Testis (tissue), 3 donors: ENCODE measurements around the gene VAV2. TPM values are rescaled to one million over a fixed set of nuclear protein-coding genes. Genes with fewer than 3 reads are reported as not detected.
"Not testable (repeated sequence)": the region's sequence is repeated elsewhere in the genome, so short reads cannot be mapped to it uniquely, and the experiment has no call there.

Source experiments
- DNase-seq: peaks from one replicate; pipeline ENCODE4 v3.0.0-alpha.2; 2019
- H3K27ac ChIP-seq, 2 donors: fragments of 200-600 bp; sonication (generic); one replicate each; pipeline ENCODE4 v1.5.1; 2019
- H3K27me3 ChIP-seq: fragments of 200-600 bp; sonication (generic); one replicate; pipeline ENCODE4 v1.5.1; 2019
- H3K36me3 ChIP-seq: fragments of 200-600 bp; sonication (generic); one replicate; pipeline ENCODE4 v1.5.1; 2017; ENCODE audit warnings: low read depth; ENCODE audit errors: missing control alignments
- H3K4me1 ChIP-seq: fragments of 200-600 bp; sonication (generic); one replicate; pipeline ENCODE4 v1.5.1; 2019
- H3K4me3 ChIP-seq, 2 donors: fragments of 200-600 bp; sonication (generic); one replicate each; pipeline ENCODE4 v1.5.1; 2017 to 2019
- H3K9me3 ChIP-seq: fragments of 200-600 bp; sonication (generic); one replicate; pipeline ENCODE4 v1.5.1; 2017
- CTCF ChIP-seq, 3 experiments: fragments of 450-650 bp in 2 of 3; fragments of 200-600 bp in 1 of 3; sonication (generic) in 1 of 3; IDR thresholded peaks; one replicate each; pipeline ENCODE4 v1.5.1; 2016 to 2019; ENCODE audit warnings: antibody characterized with exemption in 3 of 3, mild to moderate bottlenecking in 2 of 3, moderate library complexity in 1 of 3
- POLR2A ChIP-seq: fragments of 450-650 bp; IDR thresholded peaks from one replicate; pipeline ENCODE4 v1.6.1; 2017; ENCODE audit warnings: antibody characterized with exemption, mild to moderate bottlenecking, moderate library complexity
- whole genome bisulfite sequencing, 2 donors: methylation state at CpG; one replicate each; pipeline ENCODE4 v1.1.5; 2018; 5-methylcytosine and 5-hydroxymethylcytosine counted together
- intact Hi-C: fragments of 100-400 bp; cut with DNase I; formaldehyde crosslinking; loops from one replicate; pipeline ENCODE4 v1.15.1; 2023; ENCODE audit warnings: low total_unique reads
- polyA plus RNA-seq: library from polyadenylated mRNA; stranded (reverse); fragments of 350-450 nt; fragmentation: Illumina TruSeq; extraction: RNeasy Lipid Tissue Mini Kit (QIAGEN cat#74804); gene quantifications from one replicate; pipeline ENCODE4 v1.2.3, GENCODE V29; 2014; ENCODE audit warnings: low read depth, low replicate concordance; ENCODE audit not compliant: insufficient read depth
- total RNA-seq, 2 donors: library from RNA; depleted of rRNA; stranded (reverse); fragments of >200 nt; gene quantifications; one replicate each; pipeline ENCODE4 v1.2.3, GENCODE V29; 2016

VAV2 gene
- total and polyA plus RNA-seq, 3 donors from 2014 or later, result 11.0 to 14.1 (median 12.2) TPM

- TF ChIP-seq CTCF (IDR thresholded peaks at IDR 0.05) (no peak), POLR2A (no peak)
- Histone ChIP-seq H3K27ac (no peak overlapping the region), H3K36me3 (no peaks in the 10 kb centered on the region), H3K27me3 (no peaks in the 10 kb centered on the region), H3K9me3 (no peaks in the 10 kb centered on the region), H3K4me1 (no peaks in the 10 kb centered on the region), H3K4me3 (no peak overlapping the region)
- 94% methylated on average over 5 to 6 of the region's 6 CpGs for WGBS, 2 donors
- intact Hi-C loops, result no loop called here
- no peak for DNase-seq
These were observed 86.6 kb downstream of the VAV2 start for GRCh38 chr9:133905493-133905892.

GRCh38 chr9:133904346-133905090 lies 87.6 kb downstream of the VAV2 start:
- TF ChIP-seq CTCF (IDR thresholded peaks at IDR 0.05) (no peak), POLR2A (no peak)

GRCh38 chr9:133901184-133901835 lies 90.8 kb downstream of the VAV2 start:
- Histone ChIP-seq H3K9me3 (no peaks in the 10 kb centered on the region), H3K4me1 (no peaks in the 10 kb centered on the region), H3K27ac (no peak overlapping the region), H3K4me3 (no peak overlapping the region), H3K36me3 (no peaks in the 10 kb centered on the region), H3K27me3 (no peaks in the 10 kb centered on the region)
- intact Hi-C loops, result no loop called here
- 86 to 91% methylated on average over 9 to 18 of the region's 18 CpGs for WGBS, 2 donors
- TF ChIP-seq CTCF (IDR thresholded peaks at IDR 0.05) (no peak), POLR2A (no peak)
- DNase-seq, result no peak

More at GRCh38 chr9:133904346-133905090, 87.6 kb downstream of the VAV2 start:
- no peak for DNase-seq
- WGBS, 2 donors, result 87 to 89% methylated on average over 13 to 29 of the region's 29 CpGs
- Histone ChIP-seq H3K27me3 (no peaks in the 10 kb centered on the region), H3K9me3 (no peaks in the 10 kb centered on the region), H3K4me3 (no peak overlapping the region), H3K27ac (no peak overlapping the region), H3K4me1 (no peaks in the 10 kb centered on the region), H3K36me3 (no peaks in the 10 kb centered on the region)
- intact Hi-C loops, result no loop called here

- intact Hi-C loops, result no loop called here
These were observed 94.4 kb downstream of the VAV2 start for GRCh38 chr9:133897675-133898074.

GRCh38 chr9:133896007-133896406 lies 96.1 kb downstream of the VAV2 start:
- H3K27ac ChIP-seq, H3K36me3 ChIP-seq, H3K4me1 ChIP-seq, H3K9me3 ChIP-seq, DNase-seq, H3K27me3 ChIP-seq, H3K4me3 ChIP-seq, intact Hi-C loops: not testable (repeated sequence)
- 92 to 99% methylated on average over 12 to 13 of the region's 13 CpGs for WGBS, 2 donors

More at GRCh38 chr9:133897675-133898074, 94.4 kb downstream of the VAV2 start:
- TF ChIP-seq CTCF (IDR thresholded peaks at IDR 0.05), result no peak
- no peak for TF ChIP-seq POLR2A
- Histone ChIP-seq H3K27ac (no peak overlapping the region), H3K27me3 (no peaks in the 10 kb centered on the region), H3K4me1 (no peaks in the 10 kb centered on the region), H3K36me3 (no peaks in the 10 kb centered on the region), H3K9me3 (no peaks in the 10 kb centered on the region), H3K4me3 (no peak overlapping the region)
- no peak for DNase-seq
- WGBS, 2 donors, result 64 to 71% methylated on average over 7 of the region's 7 CpGs
